HG03457 (cell line): Measurements from ENCODE around the gene POLR3F.
"Not testable (repeated sequence)": the region's sequence is repeated elsewhere in the genome, so short reads cannot be mapped to it uniquely, and the experiment has no call there.

Source experiments
- ATAC-seq: cut with Tn5 transposase; IDR thresholded peaks from one replicate; pipeline ENCODE4 v1.9.1; 2021; ENCODE audit warnings: moderate number of reproducible peaks; ENCODE audit not compliant: unreplicated experiment

POLR3F gene, protein sequence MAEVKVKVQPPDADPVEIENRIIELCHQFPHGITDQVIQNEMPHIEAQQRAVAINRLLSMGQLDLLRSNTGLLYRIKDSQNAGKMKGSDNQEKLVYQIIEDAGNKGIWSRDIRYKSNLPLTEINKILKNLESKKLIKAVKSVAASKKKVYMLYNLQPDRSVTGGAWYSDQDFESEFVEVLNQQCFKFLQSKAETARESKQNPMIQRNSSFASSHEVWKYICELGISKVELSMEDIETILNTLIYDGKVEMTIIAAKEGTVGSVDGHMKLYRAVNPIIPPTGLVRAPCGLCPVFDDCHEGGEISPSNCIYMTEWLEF

DNA sequence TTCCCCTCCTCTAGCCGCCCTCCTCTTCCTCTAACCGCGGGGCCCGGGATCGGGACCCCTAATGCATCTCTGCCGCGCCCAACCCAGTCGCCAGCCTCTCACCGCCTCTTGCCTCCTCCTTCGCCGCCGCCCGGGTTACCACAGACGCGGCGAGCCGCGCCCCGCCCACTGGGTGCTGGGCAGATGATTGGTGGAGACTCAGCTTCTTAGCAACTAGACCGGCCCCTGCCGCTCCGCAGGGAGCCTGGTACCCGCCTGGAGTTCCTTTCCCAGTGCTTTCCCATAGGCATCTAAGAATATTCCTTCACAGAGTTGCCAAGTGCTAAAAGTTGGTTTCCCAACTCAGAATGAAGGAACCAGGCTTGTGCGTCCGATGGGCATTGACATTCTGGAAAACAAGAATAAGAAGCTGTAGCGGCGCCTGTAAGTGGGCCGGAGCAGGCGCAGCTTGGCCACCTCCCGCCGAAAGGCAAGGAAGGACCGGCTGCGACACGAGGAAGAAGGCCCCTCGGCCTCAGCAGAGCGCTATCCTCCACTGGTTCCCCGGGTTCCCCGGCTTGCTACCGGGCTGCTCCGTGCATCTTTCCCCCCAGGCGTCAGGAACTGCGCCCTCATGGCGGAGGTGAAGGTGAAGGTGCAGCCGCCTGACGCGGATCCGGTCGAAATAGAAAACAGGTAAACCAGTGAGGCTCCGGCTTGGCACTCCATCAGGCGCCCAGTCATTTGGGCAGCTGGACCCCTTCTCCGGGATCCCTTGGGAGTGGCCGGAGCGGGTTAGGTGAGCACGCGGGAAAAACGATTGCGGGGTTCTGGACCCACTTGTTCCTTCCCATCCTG lies at the start of gene POLR3F, which contains the start of gene DZANK1:
POLR3F (plus strand) TSS at position 497 of the 837 bp plus-strand sequence; CDS start at position 614, 117 bp downstream.
DZANK1 (minus strand) TSS at position 137 of the 837 bp plus-strand sequence. CDS start 1,672 bp downstream, outside the sequence.
- peak; percentile 85 for ATAC-seq

DNA sequence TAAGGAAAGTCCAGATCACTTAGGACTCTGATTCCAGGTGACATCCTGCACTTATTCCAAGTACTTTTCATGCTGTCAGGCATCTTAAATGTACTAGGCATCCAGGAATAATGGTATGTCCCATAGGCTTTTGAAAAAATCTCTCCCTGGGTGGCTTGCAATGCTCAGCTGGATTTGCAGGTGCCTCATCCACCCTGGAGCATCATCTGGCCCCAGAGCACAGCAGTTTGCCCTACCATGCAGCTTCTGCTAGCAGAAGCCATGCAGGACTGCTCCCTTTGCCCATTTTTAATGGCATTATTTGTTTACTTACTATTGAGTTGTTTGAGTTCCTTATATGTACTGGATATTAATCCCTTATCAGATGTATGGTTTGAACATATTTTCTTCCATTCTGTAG lies 45.6 kb upstream of the POLR3F start:
- ATAC-seq, result no peak

DNA sequence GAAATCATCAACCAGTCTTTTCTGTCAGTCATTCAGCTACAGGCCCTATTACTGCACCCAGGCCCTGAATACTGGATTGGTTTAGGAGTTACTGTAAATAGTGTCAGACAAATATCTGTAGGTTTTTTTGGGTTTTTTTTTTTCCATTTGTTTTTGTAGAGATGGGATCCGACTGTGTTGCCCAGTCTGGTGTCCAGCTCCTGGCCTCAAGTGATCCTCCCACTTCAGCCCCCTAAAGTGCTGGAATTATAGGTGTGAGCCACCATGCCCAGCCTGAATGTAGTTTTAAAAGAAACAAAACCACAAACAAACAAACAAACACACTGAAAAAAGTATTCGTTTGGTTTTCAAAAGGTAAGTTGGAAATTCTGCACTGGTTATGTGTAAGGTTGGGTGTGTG lies 40.0 kb upstream of the POLR3F start:
- ATAC-seq, result no peak

DNA sequence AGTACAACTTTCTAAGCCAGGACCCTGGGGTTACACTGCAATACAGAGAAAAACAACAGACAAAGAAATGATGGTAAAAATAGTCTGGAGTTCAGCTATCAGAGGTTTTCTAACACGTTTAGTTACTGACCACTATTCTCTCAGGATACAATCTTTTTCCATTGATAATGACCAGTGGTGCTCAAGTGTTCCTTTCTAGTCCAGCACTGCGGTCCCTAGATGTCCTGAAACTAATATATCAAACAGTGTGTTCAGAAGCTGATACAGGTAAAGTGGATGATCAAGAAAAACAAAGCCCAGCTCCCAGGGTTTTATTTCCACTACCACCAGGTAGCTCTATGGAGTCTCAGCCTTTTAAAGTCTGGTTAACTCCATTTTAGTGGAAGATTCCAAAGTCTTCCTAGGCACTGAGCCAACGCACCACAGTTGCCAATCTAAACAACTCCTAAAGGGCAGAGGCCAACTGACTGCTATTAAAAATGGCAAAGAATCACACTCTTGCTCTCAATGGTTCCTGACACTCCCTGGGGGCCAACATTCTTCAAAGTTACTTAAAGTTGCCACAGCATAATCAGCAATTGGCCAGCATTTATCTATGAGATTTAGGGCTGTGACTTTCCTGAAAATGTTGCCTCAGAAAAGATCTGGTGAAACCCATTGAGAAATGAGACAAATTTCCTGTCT lies 38.6 kb upstream of the POLR3F start:
- no peak for ATAC-seq

DNA sequence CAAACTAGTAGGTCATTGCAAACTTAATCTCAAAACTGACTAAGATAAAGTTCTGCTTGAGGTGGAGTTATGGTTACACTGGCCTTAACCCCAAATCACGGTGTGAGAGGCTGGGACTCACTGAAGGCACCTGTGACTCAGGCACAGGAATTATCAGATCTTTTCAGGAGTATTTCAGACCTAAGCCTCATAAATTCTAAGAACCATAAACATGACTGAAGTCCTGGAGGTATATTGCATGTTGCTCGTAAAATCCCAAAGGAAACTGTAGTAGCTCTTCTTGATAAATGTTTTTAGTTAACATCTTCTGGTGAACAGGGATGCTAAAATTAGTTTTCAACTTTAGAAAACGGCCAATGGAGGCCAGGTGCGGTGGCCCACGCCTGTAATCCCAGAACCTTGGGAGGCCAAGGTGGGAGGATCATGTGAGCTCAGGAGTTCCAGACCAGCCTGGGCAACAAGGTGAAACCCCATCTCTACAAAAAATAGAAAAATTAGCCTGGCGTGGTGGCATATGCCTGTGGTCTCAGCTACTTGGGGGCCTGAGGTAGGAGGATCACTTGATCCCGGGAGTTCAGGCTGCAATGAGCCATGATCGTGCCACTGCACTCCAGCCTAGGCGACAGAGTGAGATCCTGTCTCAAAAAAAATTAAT lies 36.9 kb upstream of the POLR3F start:
- no peak for ATAC-seq

DNA sequence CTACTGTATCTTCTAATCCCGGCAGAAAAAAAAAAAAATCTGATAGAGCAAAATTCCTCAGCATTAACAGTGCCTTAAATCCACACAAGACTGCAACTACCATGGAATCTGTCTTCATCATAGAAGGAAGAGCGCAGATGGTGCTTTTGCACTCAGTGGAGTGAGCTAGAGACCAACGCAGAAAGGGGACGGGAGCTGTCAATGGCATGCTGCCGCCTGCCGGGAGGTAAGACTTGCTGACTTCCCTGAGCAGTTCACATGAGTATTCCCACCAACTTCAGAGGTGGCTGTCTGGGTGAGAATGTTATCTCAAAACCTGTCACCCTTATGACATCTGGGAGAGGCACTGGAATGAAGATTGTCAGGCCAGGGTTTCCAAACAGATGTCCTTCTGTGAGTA lies 36.0 kb upstream of the POLR3F start:
- ATAC-seq, result no peak

DNA sequence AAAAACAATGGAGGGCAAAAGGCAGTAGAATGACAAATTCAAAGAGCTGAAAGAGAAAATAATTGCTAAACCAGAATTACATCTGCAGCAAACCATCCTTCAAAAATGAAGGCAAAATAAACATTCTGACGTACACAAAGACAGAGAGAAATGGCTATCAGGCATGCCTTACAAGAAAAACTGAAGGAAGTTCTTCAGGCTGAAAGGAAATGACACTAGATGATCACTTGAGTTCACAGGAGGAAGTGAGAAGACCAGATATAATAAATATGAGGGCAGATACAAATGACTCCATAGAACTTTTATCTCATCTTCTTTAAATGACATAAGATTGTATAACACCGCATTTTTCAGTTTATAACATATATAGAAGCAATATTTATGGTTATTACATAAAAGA lies 30.3 kb upstream of the POLR3F start:
- no peak for ATAC-seq

DNA sequence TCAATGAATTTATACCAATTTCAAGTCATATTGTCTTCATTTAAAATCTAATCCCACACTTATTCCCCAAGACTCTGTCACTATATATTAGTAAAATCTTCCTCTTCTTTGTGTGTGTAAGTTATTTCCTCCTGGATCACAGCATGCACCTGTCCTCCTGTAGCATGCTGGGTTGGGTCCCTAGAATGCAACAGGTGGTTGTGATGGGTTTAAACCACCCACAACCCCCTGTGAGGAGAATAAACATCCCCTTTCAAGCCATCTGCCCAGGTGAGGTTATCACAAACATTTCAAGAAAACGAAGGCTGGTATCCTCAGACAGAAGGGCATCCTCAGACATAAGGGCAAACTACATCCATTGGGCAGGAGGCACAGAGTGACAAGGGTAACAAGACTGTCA lies 26.8 kb upstream of the POLR3F start:
- no peak for ATAC-seq

DNA sequence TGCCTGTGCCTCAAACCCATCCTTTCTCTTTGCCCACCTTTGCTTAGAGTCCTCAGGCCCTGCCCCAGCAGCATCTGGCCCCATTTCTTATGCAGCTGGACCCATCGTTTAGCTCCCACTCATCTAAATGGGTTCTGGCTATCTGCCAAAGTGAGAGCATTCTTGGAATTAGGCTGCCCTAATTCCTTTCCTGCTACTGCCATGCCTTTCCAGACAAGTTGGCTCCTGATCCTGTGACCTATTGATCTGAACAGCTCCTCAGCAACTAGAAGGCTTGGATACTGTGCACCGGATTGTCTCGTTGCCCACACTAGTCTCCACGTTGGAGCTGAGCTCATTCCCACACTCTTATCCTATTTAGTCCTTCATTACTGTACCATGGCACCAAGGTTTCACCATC lies 23.3 kb upstream of the POLR3F start:
- ATAC-seq, result no peak

DNA sequence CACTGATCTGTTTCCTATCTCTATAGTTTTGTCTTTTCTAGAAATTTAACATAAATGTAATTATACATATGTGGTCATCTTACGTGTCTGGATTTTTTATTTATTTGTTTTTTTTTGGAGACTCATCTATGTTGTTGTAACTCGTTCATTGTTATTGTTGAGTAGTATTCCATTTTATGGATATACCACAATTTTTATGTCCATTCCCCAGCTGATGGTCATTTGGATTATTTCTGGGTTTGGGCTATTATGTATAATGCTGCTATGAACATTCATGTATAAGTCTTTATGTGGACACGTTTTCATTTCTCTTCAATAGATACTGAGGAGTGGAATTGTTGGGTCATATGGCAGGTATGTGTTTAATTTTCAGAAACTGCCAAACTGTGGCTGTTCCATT lies 10.6 kb upstream of the POLR3F start:
- no peak for ATAC-seq

DNA sequence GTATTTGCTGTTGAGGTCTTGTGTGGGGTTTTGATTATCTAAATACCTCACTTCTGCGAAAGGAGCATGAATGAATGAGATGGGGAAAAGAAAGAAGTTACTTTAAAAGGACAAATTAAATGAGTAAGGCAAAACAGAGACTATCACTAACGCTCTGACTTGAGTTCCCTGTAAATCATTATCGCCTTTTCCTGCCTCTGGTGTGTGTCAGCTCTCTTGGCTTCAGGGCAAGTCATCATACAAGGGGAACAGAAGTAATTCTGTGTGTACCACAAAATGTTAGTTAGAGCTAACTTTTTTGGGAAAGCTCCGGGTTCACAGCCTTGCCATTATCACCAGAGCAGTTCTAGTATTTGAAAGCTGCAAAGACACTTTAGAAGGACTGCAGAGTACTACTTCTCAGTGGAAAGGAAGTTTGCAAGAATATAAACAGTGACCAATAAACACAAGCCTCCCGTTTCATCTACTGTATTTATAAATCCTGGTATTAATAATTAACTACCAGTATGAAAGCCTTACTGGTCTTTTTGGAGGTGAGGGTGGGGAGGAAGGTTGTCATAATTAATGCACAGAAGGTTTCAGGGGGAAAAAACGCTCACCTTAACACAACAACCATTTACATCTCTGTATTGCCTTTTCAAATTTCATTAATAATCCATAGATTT lies 1.5 kb upstream of the POLR3F start:
- peak; percentile 38 for ATAC-seq

DNA sequence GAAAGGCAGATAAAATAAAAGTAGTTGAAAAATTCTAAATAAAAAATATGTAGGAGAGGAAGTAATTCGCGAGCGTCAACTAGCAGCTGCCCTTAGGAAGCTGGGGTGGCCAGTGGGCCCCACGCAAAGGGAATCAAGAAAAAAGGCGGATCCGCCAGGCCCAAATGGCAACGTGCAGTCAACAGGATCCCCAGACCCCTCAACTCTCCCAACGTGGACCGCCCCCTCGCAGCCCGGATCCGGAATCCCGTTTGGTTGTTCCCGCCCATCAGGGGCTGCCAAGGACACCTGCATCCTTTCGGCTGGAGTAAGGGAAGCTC lies 656 bp upstream of the POLR3F start:
- no peak for ATAC-seq

DNA sequence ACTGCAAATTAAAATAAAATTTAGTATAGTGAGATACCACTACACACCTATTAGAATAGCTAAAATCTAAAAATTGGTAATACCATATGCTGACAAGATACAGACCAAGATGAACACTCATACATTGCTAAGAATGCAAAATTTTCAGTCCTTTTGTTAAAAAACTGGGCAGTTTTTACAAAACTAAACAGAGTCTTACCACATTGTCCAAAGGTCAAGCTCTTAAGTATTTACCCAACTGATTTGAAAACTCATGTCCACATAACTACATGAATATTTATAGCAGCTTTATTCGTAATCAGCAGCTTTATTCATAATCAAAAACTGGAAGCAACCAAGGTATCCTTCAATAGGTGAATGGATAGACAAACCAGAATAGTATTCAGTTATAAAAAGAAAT lies 10.0 kb downstream of the POLR3F start:
- no peak for ATAC-seq

DNA sequence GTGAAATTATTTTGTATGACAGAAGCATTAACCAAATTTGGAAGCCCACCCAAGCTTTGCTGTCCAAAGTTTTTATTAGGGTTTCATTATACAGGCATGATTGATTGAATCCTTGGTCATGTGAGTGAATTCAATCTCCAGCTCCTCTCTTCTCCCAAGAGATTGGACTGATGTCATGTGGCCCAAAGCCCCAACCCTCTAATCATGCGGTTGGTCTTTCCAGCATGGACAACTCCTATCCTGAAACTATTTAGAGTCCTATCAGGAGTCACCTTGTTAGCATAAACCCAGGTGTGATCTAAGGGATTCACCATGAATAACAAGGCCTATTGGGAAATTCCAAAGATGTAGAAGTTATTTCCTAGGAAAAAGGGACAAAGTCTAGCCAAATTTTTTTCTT lies 10.6 kb downstream of the POLR3F start:
- ATAC-seq, result no peak

DNA sequence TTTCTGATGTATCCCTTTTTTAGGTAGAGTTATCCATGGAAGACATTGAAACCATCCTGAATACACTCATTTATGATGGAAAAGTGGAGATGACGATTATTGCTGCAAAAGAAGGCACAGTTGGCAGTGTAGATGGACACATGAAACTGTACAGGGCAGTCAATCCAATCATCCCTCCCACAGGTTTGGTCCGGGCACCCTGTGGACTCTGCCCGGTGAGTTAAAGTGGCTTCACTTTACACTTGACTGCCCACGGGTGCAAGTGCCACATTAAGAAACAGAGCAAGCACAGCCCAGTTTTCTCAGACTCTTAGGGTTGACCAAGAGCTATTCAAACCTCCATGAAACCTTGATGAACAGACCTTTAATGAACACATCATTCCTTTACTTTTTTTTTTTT lies 14.4 kb downstream of the POLR3F start:
- ATAC-seq, result no peak

DNA sequence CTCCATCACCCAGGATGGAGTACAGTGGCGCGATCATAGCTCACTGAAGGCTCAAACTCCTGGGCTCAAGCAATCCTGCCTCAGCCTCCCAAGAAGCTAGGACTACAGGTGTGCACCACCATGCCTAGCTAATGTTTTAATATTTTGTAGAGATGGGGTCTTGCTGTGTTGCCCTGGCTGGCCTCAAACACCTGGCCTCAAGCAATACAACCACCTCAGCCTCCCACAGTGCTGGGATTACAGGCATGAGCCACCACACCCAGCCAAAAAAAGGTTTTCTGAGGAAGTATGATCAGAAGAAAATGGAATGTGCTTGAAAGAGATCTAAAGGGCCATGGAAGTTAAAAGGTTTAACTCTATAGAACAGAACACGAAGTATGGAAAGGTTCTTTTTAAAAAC lies 21.1 kb downstream of the POLR3F start:
- no peak for ATAC-seq

DNA sequence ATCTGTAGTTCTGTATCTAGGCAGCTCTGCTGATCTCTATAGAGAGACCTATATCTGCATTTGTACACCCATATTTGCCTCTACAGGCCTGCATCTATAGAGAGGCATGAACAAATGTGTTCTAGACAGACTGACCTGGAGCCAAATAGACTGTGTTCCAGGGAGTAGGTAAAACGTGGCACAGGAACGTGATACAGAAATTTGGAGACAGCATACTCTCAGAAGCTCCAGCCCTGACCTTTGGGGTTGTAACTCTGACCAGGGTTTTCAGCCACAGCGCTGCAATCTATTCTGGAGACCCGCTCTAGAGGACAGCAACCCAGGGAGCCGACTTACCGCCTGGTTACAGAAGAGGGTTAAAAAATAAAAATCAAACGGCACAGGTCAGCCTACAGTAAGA lies 28.9 kb downstream of the POLR3F start:
- ATAC-seq, result no peak

DNA sequence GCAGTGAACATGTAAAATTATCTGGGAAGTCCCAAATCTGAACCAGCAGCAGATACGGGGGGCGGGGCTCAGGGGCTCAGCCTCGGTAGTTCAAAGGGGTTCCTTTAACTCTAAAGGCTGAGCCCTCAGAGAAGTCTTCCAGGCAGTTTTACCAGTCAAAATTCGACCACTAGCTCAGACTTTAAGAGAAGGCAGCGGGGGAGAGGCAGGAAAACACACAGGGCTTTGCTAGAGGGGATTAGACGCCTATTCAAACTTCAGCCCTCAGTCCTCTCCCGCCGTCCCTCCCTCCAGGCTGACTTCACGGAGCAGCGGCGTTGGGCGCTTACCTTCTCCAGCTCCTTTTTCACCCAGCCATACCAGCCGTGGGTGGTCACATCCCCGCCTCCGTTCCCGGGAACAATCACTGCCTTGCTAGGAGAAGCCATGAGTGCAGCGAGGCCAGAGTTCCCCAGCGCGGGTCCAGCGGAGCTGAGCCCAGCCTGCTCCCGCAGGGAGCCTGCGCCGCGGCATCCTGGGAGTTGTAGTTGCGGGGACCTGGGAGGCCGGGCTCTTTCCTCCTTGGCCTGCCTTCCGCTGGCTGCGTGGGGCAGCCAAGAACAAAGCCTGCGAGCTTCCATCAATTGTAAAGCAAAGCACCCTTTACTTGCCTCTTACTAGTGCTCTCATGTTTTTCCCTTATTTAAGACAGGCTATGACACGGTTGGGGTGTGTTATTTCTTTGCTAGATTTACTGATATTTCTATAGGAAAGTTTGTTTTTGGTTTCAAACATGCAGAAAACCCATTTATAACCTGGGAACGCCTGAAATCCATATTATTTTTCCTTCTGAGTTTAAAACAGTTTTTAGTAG lies 29.8 kb downstream of the POLR3F start, which contains the start of gene RBBP9:
RBBP9 (minus strand) TSS at position 486 of the 853 bp plus-strand sequence; CDS start at position 428, 58 bp downstream.
- peak; percentile 89 for ATAC-seq

DNA sequence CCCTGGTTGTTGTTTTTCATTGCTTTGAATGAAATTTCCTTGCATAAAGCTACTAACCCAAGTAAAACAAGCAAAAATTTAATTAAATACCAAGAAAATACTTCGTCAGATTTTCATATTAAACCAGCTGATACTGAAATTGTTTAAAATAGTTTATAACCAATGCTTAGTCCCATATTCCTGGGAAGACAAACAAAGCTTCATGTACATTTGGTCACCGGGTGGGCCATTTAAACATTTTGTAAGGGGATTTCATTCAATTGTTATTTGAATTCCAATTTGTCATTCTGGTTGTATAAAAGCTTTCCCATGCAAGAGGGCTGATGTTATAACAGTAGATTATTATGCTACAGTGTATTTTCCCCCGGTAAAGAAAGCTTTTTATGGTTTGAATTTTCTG lies 30.4 kb downstream of the POLR3F start:
- ATAC-seq, result no peak

DNA sequence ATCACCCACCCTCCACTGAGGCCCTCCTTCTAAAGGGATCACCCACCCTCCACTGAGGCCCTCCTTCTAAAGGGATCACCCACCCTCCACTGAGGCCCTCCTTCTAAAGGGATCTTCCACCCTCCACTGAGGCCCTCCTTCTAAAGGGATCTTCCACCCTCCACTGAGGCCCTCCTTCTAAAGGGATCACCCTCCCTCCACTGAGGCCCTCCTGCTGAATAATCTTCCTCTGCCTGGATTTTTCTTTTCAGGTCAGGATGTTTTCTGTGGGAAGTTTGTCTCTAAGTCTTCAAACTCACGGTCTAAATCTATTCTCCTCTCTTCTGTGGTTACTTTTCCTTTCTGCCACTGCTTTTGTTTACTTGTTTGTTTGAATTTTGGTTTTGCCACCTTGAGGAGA lies 34.5 kb downstream of the POLR3F start:
- not testable (repeated sequence) for ATAC-seq
